NCI-H1436 (cell line): ENCODE results near the gene APC.

ENCODE experiments used
- DNase-seq: peaks from one replicate; lab custom pipeline; 2025; lab: John Stamatoyannopoulos, UW

The APC gene

DNA sequence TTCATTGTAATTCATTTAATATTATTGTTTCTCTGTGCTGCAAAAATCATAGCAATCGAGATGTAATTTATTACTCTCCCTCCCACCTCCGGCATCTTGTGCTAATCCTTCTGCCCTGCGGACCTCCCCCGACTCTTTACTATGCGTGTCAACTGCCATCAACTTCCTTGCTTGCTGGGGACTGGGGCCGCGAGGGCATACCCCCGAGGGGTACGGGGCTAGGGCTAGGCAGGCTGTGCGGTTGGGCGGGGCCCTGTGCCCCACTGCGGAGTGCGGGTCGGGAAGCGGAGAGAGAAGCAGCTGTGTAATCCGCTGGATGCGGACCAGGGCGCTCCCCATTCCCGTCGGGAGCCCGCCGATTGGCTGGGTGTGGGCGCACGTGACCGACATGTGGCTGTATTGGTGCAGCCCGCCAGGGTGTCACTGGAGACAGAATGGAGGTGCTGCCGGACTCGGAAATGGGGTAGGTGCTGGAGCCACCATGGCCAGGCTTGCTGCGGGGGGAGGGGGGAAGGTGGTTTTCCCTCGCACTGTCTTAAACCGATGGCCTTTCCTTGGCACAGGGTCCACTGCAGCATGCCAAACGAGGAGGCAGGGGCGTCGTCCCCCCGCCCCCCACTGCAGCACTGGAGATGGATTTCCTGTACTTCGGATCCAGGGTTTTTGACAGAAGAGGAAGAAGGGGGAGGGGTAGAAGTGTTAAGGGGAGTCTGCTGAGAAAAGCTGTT is at the start of gene APC:
Gene APC (plus strand): TSS at position 423 of the 728 bp plus-strand sequence. CDS start 17,006 bp downstream, outside the sequence.
- DNase-seq = peak; percentile 62

DNA sequence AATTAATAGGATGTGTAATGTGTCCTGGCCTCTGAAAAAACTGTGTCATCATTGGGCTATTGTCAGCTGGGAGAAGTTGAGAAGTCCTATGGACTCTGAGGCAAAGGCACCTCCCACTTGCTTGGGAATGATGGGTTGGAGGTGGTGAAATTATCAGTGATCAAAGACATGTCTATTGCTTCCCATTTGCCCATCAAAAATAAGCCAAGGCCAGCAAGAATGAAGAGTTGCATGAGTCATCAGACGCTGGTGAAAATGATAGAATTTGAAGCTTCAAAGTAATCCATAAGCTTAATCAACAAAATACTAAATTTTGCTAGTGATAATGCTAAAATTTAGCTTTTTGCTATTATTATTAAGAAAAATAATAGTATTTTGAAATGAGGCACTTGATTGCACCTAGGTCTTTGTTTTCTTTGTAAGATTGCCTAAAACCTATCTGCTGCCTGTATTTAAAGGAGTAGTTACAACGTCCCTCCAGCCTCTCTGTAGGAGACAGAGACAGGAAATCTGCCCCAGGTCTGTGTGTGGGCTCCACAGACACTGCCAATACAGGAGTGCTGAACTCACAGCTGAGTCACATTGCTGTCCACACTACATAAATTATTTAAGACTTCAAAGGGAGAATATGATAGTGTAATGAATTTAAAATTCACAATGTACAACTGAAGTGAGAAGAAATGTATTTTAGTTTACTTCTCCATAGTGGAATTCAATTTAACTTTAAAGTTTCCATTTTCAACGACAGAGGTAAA is 48.4 kb upstream of the APC start:
- DNase-seq = no peak

DNA sequence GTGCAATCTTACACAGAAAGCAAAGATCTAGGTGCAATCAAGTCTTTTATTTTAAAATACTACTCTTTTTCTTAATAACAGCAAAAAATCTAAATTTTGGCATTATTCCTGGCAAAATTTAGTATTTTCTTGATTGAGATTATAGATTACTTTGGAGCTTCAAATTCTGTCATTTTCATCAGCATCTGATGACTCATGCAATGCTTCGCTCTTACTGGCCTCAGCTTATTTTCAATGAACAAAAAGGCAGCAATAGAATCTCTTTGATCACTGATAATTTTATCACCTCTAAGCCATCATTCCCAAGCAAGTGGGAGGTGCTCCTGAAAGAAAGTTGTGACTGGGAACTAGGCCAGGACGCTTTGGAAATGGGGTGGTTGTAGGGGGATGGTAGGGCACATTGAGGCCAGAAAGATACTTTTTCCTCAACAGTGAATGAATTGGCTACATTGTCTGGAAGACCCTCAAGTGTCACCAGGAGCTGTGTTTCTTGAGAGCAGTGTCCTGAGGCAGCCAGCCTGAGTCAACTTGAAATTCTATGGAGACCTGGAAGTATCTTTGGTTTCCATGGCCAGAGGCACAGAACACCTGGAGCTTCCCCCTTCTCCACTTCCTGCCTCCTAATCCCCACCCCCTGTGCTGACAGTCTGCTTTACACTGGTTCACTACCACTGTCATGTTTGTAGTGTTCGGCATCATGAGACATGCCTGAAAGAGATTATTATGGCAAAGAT is 46.9 kb upstream of the APC start:
- DNase-seq = no peak

DNA sequence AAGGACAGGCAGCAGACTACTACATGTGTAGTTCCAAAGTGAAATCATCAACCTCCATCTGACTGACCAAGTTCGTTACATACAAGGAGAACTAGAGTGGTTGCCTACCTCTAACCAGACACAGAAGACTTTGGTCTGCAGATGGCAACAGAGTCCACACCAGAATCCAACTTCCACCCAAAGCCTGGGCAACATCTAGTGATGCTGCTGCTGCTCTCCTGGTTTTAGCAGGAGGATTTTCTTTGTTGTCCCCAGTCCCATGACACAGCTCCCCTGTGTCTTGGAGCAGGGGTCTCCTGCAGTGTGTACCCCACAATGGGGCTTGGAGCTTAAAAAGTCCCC is 46.4 kb upstream of the APC start:
- no peak for DNase-seq

DNA sequence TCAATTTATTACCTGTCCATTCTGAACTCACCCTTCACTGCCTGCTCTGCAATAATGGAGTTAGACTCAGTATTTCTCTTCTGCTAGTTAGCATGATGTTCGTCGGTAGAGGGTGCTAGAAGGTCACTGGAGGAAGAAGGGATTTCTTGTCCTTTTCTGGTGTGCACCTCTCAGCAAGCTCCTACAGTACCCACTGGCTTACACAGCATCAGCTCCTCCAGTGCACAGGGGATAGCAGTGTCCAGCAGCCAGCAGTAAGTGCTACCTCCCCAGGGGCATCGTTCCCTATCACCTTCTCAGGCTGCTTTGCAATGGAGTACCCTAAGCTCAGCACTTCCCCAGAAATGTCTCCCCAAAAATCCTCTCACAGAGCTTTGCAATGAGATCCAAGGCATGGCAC is 45.9 kb upstream of the APC start:
- no peak for DNase-seq

DNA sequence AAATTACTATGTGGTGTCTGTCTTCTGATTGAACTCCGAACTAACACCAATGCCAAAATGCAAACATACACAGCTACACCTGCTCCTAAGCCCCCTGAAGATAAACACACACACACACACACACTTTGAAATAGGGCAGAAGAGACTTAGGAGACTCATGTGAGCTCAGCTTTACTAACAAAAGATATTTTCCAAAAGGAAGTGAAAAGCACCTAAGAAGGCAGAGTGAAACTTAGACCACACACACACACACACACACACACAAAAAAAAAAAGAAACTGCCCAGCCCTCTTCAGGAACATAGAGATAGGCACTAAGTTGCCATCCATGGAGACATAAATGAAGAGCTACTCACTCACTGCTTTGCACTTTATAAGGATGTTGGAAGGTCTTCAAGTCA is 45.2 kb upstream of the APC start:
- no peak for DNase-seq

DNA sequence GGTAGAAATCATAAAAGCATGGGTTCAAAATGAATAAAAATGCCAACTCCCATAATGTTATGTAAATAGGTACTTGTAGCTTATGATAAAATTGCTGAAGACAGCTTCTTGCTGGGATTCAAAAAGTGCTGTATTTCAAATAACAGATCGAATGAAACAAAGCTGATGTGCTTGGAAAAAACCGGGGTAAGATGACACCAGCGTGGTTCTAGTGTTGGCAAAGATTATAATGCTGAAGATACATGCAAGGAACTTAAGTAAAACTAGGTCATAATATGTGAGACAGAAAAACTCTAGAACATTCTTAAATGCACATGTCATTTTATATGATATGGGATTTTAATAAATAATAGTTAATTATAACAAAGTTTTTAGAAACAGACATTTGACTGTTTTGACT is 44.4 kb upstream of the APC start:
- DNase-seq = no peak

DNA sequence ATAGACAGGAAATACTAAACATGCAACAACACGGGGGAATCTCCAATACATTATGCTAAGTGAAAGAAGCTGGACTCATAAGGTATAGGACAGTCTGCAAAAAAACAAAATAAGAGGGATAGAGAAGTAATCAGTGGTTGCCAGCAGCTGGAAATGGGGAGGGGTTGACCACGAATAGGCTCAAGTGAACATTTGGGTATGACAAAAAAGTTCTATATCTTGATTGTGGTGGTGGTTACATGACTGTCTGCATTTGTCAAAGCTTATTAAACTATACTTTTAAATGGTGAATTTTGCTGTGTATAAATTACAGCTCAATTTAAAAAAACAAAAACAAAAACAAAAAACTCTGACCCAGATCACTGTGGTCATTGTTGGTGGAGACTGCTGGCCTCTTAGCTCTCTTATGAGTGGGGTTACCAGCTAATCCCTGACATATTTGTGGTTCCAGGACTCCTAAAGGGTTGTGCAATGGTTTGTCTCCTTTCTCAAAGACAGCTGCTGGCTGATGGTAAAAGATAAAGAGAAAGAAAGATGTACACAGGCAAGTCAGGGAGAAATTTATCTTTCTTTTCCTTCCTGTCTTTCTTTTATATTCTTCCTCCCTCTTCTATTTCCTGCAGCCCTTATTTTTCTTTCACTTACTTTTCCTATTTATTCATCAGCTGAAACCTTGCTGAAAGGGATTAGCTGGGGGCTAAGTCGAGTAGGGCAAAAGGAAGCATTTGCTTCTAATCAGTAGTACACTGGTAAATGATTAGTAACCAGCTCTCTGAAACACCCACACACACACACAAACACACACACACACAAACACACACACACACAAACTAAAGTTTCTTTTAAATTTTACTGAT is 42.6 kb upstream of the APC start:
- no peak for DNase-seq

DNA sequence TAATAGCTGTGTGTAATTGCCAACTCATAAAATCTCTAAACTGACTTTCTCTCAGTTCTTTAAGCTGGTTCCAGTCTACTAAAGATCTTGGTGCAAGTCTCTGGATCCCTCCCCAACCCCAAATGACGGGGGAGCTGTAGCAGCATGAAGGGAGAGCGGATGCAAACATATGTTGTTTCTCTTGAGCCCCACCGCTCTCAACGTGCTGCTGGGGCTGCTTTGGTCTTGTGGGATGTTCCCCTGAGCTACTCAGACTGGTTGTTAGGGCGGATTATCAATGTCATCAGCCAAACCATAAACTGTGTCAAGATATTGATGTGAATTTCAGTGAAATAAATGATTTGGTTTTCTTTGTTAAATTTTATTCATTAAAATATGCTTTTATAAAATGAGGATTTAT is 40.9 kb upstream of the APC start:
- DNase-seq = no peak

DNA sequence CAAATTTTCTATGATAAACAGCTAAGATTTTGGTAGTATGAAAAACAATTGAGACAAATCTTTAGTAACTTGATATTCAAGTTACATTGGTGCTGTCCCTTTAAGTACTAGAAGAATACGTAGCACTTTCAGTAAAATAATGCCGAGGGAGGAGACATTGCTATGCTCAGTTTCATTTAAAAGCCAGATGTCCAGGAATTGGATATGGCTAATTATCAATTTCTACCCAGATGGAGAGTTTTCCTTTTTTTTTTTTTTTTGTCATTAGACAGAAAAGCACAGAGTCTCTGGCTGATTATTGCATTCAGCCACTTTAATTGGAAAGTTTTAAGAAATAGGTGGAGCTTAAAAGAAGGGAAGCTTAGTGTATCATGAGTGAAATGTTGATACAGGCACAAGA is 40.4 kb upstream of the APC start:
- DNase-seq = no peak

DNA sequence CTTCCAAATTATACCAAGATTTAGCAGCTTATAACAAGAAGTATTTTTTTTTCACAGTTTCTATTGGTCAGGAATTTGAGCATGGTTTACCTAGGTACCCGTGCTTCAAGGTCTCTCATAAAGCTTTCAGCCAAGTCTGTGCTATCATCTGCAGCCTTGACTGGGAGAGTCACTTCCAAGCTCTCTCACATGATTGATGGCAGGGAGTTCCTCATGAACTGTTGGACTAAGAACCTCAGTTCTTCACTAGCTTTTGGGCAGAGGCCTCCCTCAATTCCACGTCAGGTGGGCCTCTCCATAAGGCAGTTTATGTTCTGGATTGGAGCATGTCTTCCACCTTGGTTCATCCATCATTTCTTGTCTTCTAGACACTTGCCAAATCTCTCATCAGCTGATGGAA is 39.9 kb upstream of the APC start:
- no peak for DNase-seq

DNA sequence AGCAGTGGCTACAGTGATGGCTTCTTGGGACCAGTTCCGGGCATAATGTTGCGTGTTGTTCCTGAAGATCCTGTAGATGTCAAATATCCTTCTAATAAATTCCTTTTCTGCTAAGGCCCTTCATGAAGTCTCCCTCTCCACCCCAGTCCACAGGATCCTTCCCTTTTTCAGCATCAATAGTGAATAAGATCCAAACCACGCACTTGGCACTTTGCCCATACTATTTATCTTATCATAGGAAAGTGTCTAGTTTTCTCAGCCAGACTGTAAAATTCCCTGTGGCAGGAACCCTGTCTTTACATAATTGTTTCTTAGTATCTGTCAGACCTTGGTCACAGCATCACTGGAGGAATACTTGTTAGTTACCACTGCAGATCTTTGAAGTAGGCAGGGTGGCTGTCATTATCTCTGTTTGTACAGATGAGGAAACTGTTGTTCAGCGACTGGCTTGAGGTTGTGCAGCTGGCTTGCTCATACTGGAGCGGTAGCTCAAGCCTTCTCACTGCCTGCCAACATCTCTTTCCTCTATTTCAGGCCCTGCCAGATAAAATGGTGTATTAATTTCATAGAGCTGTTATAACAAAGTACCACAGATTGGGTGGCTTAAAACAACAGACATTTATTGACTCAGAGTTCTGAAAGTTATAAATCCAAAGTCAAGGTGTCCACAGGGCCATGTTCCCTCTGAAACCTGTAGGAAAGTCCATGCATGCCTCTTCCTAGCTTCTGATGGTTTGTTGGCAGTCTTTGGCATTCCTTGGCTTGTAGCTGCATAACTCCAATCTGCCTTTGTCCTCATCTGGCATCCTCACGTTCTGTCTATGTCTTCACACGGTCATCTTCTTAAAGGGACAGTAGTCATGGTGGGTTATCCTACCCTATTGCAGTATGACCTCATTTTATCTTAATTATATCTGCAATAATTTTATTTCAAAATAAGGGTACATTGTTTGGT is 33.5 kb upstream of the APC start:
- no peak for DNase-seq

DNA sequence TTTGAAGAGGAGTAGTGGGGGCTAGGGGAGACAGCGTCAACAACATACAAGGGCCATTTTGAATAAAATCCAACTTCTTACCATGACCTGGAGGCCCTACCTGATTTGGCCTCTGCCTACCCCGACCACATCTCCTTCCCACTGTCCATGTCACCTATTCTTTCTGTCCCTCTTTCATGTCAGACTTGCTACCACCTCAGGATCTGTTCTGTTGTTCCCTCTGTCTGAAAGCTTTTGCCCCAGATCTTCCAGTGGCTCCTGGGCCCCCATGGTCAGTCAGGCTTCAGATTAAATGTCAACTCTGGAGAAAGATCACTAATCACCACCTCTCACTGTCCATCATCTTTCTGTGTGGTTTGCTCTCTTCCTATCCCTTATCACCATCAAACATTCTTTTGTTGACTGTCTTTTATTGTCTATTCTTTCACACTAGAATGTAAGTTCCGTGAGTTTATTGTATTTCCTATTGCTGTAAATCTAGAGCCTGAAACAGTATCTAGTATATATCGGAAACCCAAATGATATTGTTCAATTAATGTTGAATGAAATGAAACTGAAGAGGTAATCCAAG is 31.2 kb upstream of the APC start:
- DNase-seq = no peak

DNA sequence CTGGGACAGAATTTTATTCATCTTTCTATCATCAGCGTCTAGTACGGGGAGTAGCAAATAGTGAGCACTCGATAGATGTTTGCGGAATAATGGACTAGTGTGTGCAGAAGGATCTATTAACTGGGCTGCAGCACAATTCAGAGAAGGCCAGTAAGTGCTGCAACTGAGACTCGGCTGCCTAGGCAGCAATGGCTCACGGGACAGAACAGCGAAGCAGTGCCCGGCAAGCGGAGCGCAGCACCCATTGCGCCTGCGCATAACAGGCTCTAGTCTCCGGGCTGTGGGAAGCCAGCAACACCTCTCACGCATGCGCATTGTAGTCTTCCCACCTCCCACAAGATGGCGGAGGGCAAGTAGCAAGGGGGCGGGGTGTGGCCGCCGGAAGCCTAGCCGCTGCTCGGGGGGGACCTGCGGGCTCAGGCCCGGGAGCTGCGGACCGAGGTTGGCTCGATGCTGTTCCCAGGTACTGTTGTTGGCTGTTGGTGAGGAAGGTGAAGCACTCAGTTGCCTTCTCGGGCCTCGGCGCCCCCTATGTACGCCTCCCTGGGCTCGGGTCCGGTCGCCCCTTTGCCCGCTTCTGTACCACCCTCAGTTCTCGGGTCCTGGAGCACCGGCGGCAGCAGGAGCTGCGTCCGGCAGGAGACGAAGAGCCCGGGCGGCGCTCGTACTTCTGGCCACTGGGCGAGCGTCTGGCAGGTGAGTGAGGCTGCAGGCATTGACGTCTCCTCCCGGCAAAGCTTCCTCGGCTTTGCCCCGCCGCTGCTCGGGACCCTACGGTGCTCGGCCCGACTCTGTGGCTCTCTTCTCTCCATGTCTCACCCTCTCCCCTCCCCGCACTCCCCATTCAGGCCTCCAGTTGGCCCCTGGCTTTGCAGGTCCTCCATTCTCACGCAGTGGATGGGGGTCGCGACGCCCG is 30.2 kb upstream of the APC start:
- peak; percentile 98 for DNase-seq

DNA sequence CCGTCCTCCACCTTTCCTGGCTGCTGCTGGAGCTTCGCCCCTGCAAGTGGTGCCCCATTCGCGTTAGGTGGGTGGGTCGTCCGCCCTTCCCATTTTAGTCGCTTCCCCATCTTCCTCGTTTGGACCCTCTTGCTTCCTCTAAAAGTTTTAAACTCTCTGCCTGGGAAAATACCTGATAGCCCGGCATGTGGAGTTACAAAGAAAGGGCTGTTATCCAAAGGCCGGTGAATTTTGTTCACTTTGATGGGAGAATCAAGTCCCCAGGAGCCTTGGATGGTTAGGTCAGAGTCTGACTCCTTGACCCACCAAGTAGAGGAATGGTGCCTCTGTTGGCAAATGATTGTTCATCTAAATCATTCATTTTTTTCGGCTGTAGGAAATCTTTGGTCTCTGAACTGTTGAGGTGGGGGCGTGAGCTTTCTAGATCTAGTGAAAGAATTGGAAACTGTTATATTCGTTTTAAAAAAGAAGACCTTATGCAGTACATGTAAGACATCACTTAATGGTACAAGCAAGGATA is 29.5 kb upstream of the APC start:
- DNase-seq = no peak

DNA sequence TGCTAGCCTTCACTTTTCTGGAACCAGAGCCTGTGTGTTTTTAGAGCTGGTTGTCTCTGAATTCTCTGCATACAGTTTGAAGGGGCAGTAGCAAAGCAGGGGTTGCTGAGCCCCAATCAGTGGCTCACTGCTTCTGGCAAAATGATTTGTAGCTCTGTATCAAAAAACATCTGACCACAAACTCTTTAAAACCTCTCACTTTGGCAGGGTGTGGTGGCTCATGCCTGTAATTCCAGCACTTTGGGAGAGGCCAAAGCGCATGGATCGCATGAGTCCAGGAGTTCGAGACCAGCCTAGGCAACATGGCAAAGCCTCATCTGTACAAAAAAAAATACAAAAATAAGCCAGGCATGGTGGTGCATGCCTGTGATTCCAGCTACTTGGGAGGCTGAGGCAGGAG is 28.3 kb upstream of the APC start:
- no peak for DNase-seq

DNA sequence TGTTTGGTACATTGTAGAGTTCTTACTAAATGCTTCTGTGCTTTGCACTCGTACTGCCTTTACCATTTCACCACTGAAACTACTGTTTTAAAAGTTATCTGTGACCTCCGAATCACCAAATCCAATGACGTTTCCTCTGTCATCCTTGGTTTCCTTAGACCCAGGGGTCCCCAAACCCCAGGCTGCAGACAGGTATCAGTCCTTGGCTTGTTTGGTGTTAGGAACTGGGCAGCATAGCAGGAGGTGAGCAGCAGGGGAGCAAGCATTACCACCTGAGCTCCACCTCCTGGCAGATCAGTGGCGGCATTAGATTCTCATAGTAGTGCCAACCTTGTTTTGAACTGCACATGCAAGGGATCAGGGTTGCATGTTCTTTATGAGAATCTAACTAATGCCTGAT is 26.8 kb upstream of the APC start:
- no peak for DNase-seq

DNA sequence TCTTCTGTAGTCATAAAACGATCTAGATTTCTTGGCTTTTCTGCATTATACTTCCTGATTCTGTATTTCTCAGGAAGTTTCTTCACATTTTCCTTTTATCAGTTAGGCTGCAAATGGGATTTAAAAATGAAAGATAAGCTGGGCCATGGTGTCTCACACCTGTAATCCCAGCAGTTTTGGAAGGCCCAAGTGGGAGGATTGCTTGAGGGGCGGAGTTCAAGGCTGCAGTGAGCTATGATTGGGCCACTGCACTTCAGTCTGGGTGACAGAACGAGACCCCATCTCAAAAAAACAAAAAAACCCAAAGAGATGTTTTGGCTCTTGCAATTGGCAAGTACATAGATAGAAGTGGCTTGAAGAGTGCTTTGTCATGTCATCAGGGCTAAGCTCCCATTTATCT is 26.2 kb upstream of the APC start:
- DNase-seq = no peak

DNA sequence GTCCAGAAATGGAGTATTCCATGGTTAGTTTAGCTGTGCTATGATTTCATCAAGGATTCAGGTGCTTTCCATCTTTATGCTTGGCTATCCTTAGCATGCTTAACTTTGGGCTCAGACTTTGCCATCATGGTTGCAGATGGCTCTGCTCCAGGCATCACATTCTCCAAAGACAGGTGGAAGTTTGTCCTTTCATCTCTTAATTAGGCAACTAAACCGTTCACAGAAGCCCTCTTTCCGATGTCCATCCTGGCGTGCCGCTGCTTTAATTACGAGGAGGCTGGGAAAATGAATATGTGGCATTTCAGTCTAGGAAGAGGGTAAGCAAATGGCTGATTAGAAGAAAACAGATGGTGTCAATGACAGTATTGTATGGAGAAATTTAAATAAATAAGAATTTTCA is 24.5 kb upstream of the APC start:
- no peak for DNase-seq
